Measurements from ENCODE around the gene HEATR5A.
"Not testable (repeated sequence)": the region's sequence is repeated elsewhere in the genome, so short reads cannot be mapped to it uniquely, and the experiment has no call there.

The HEATR5A gene

DNA sequence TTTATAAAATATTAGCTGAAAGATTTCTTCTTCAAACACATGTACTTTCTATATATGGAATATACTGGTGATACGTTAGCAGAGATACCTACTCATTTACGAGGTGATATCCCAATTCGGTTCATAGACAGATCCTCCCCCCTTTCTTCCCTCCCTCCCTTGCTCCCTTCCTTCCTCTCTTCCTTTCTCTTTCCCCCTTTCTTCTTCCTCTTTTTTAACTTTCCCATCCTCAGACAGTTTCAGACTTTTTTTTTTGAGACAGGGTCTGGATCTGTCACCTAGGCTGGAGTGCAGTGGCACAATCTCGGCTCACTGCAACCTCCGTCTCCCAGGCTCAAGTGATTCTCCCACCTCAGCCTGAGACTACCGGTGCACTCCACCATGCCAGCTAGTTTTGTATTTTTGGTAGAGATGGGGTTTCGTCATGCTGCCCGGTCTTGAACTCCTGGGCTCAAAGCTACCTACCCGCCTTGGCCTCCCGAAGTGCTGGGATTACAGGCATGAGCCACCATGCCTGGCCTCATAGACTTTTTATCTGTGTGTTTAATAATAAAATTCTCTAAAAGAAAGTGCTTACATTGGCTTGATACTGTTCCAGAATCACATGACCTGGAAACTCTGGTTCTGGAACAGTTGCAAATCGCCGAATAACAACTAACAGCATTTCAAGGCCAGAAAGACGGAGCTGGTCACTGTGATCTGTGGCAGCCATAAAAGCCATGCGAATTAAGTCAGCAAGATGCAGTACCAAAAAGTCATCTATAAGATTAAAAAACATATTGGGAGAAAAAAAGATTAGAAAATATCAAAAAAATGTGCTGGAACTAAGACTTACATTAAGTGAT lies 99.2 kb downstream of the HEATR5A start:
- no peak for DNase-seq

DNA sequence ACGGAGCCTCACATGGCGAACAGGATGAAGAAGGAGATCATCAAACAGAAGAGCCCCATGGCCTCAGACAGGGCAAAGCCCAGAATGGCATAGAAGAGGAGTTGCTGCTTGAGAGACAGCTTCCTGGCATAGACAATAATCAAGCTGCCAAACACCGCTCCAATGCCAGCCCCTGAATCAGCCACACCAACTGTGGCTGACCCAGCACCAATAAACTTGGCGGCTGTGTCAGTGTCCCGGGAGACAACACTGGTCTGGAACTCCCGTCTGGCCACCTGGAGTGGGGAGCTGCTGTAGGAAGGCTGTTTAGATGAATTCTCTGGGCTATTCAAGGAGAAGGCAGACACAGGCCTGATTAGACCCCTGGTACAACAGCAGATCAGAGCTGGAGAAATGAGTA lies 100.1 kb downstream of the HEATR5A start:
- no peak for DNase-seq

DNA sequence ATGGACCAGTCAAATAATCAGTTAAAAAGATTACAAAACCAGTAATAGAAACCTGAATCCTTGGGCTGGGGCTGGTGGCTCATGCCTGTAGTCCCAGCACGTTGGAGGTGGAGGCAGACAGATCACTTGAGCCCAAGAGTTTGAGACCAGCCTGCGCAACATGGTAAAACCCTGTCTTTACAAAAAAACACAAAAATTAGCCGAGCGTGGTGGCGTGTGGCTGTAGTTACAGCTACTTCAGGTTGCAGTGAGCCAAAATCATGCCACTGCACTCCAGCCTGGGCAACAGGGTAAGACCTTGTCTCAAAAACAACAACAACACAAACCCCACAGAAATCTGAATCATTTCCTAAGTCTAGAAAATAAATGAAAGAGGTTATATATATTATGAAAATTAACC lies 100.6 kb downstream of the HEATR5A start:
- no peak for DNase-seq

DNA sequence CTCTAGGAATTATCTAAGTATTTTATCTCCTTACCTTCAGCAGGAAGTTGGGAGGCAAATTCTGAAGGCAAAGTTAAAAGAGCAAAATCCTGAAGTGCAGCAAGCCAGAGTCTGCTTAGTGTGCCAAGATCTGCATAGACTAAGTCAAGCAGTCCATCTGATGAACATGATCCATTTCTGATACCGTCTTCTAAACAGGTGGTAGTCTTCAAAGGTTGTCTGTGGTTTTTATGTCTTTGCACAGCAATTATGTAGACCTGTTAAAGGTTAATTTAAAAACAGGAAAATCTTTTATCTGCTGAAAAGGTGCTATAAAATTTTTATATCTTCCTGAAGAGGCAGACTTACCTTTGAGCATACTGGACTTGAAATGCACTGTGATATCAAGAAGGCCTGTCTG lies 107.4 kb downstream of the HEATR5A start:
- DNase-seq = no peak

DNA sequence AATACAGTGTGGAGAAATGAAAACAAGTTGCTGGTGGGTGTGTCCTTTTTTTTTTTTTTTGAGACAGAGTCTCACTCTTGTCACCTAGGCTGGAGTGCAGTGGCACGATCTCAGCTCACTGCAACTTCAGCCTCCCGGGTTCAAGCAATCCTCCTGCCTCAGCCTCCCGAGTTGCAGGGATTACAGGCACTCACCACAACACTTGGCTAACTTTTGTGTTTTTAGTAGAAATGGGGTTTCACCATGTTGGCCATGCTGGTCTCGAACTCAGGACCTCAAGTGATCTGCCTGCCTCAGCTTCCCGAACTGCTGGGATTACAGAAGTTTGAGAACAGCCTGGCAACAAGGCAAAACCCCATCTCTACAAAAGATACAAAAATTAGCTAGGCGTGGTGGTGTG lies 108.0 kb downstream of the HEATR5A start:
- not testable (repeated sequence) for DNase-seq

DNA sequence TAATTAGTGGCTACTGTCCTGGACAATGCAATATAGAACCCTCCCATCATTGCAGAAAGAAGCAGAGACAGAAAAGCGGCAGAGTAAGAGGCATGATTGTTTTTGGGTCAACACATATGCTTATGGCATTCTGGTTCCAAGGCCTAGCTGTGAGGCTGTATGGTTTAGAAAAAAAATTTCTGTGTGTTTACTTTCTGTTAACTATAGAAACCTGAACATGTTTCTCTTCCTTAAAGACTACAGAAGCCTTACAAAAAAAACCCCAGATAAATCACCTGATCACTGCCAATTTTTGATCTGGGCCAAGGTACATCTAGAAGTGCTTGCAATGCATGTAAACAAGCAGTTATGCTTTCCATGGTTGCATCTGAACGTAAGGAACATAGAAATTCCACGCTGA lies 112.7 kb downstream of the HEATR5A start:
- no peak for DNase-seq

DNA sequence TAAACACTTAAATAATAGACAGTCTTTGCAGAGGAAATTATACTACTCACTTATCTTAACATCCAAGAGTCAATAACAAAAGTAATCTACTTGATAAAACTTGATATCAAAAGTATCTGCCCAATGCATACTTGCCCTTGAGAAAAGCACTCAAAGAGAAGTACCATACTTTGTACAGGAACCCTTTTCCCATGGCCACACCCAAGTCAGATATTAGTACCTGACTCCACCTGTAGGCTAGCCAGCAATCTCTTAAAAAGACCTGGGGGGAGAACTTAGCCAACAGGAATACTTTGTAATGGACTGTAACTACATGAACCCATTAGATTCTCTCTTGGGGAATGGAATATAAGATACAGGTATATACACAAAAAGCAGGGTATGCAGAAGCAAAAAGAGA lies 113.2 kb downstream of the HEATR5A start:
- no peak for DNase-seq

DNA sequence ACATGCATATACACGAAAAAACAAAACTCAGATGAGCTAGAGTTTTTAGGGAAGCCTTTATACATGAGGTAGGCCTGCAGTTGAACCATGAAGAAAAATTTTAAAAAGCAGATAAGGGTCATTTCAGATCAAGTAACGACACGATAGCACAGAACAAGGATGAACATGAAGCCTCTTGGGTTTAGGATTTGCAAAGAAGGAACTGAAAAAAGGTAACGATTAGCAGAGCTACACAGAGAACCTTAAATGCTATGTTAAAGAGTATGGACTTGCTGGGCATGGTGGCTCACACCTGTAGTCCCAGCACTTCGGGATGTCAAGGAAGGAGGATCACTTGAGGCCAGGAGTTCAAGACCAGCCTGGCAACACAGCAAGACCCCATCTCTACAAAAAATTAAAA lies 116.7 kb downstream of the HEATR5A start:
- DNase-seq = no peak

DNA sequence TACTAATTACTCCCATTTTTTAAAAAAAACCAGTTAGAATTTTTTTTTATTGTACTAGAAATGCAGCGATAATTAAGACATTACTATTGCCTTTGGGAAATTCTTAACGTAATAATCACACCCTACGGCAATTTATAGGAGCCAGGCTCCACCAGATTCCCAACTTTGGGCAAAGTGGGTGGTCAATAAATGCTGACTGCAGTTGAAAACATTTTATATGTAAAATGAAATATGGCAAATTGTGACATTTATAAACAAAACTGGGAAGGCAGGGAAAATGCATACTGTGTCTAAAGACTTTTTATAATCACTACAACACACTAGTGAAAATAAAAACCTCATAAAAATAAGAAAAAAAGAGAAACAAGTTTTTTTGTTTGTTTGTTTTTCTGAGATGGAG lies 119.5 kb downstream of the HEATR5A start:
- DNase-seq = no peak

DNA sequence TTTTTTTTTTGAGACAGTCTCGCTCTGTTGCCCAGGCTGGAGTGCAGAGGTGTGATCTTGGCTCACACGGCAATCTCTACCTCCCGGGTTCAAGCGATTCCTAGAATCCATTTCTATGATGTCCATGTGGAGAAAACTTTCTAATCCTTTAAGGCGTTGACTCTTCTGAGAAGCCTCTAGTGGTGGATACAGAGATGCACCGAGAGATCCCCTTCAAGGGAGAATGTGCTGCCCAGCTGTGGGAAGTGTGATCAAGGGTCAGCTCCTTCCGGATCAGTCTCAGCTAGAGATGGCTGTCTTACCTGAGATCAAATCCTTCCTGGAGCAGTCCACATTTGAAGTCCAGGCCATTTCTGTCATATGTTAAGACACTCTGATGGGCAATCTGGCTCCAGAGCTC lies 120.1 kb downstream of the HEATR5A start:
- no peak for DNase-seq

DNA sequence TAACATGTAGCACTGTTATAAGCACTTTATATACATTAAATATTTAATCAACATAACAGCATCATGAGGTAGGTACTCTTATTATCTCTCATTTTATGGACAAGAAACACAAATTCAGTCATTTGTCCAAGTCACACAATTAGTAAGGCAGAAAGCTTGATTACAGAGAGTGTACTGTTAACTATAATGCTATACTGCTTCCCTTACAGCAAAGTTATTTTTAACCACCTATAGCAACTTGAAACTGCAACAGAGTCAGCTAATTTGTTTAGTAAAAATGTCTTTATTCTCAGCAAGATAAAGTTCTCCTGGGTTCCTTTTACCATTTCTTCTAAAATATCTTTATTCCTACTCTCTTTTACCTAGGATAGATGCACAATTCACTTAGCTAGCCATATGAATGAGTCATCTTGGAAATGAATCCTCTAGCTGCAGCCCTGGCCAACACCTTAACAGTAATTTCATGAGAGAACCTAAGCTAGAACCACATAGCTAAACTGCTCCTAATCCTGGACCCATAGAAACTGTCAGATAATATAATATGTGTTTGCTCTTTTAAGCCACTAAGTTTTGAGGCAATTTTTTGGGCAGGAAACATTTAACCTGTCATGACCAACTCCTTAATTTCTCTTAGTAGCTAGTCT lies 122.5 kb downstream of the HEATR5A start:
- no peak for DNase-seq

DNA sequence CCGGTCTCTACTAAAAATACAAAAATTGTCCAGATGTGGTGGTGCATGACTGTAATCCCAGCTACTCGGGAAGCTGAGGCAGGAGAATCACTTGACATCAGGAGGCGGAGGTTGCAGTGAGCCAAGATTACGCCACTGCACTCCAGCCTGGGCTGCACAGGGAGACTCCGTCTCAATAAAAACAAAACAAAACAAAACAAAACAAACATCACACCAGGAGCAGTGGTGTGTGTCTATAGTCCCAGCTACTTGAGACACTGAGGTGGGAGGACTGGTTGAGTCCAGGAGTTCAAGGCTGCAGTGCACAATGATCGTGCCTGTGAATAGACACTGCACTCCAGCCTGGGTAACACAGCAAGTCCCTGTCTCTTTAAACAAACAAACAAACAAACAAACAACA lies 123.2 kb downstream of the HEATR5A start:
- no peak for DNase-seq

DNA sequence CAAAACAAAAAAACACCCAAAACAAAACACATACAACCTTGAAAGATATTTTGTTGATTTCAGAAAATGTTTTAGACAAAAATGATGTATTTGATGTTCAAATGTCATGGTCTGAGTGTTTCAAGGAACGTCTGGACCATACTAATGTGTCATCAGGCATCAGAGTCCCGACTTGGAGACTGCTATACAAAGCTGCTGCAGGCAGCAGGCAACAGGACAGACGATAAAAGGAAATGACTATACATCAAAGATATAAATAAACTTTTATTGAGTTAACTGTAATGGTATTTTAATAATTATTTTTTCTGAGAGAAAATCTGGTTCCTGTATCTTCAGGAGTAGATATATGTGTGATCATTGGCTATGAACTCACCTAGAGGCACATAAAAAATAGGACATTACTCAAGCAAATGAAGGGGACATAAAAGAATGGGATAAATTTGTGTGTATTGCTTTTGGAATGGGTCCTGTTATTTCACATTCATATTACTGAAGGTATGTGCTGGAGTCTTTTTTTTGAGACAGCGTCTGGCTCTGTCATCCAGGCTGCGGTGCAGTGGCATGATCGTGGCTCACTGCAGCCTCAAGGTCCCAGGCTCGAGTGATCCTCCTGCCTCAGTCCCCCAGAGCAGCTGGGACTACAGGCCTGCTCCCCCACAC lies 125.5 kb downstream of the HEATR5A start:
- no peak for DNase-seq

DNA sequence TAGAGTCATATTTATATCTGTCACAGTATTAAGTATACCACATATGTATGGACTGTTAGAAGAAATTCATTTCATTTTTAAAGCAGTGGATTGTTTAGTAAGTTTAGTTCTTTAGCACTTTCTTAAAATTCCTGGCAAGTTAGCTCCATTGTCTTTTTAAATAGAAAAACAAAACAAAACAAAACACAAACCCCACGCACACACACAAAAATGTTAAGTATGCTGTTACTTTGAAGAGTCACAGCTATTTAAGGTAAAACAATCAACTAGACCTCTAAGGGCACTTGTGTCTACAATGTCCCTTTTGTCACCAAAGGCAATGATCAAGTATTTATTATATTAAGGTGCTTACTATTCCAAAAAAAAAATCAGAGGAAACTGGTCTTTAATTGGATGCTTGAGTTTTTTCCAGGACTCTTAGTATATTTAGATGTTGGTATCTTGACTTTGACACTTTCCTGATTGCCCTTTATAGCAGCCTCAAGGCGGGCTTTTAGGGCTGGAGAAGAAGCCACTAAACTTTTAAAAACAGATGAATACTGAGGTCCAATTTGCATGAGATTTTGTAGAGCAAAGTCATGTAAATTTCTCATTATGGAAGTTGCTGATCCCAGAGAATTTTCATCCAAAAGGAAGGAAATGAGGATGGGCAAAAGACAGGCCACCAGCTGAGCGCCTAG lies 127.3 kb downstream of the HEATR5A start:
- DNase-seq = no peak

DNA sequence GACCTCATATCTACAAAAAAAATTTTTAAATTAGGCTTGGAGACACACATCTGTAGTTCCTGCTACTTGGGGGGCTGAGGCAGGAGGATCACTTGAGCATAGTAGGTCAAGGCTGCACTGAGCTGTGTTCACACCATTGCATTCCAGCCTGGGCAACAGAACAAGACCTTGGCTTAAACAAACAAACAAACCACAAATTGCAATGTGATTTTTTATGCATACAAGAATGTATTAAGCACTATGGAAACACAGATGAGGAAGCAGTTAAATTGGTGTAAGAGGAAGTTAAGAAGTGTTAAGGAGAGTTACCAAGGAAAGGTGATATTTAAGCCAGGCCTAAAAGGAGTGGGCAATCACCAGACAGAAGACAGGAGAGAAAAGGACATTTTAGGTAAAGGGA lies 129.1 kb downstream of the HEATR5A start:
- DNase-seq = no peak

DNA sequence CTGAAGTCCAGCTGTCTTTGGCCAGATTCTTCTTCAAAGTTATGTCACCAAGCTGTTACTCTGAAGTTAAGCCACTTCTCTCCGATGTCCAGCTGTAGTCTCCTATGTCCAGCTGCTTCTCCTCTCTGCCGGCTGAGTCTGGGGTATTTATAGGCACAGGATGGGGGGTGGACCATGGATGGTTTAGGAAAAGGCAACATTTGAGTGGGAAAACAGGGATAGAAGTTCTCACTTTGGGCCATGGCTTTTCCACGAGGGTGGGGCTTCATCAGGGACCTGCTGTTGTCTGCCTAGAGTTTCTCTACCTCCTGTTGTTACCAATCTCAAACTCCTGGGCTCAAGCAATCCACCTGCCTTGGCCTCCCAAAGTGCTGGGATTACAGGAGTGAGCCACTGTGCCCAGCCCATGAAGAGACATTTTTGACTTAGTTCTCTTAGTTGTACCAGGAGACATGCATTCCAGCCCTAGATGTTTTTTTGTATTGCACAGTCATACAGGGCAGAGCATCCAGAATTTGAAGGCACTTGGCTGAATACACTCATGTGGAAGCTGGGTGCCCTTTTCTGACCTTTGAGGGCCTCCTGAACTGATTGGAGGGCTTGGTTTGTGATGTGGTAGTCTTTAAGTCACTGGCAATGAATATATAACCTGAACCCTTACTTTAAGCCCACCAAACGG lies 132.9 kb downstream of the HEATR5A start:
- DNase-seq = no peak

DNA sequence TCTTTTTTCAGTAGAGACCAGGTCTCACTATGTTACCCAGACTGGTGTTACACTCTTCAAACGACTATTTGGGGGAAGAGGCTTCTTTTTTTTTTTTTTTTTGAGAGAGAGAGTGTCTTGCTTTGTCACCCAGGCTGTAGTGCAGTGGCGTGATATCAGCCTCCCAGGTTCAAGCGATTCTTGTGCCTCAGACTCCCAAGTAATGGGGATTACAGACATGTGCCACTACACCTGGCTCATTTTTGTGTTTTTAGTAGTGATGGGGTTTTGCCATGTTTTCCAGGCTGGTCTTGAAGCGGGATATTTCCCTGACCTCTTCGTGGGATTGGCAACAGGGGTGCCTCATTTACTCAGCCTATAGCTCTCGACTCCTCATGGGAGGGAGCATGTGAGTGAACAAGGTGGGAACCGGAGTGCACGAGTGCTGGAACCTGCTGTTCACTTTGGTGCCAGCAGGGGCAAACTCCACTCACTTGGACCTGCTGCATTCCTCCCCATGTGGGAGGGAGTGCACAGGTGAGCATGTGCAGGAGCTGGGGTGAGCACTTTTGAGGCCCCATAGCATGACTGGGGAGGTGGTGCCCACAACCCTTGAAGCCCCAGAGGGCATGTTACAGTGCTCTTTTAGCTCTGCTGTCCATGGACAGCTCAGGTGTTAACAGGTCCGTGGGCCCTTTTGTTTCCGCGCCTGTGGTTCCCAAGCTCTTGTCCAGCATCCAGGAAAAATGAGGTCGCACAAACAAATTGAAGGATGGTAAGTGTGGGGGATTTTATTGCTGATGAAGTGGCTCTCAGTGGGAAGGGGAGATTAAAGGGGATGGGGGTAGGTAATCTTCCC lies 133.7 kb downstream of the HEATR5A start:
- DNase-seq = peak; percentile 50

DNA sequence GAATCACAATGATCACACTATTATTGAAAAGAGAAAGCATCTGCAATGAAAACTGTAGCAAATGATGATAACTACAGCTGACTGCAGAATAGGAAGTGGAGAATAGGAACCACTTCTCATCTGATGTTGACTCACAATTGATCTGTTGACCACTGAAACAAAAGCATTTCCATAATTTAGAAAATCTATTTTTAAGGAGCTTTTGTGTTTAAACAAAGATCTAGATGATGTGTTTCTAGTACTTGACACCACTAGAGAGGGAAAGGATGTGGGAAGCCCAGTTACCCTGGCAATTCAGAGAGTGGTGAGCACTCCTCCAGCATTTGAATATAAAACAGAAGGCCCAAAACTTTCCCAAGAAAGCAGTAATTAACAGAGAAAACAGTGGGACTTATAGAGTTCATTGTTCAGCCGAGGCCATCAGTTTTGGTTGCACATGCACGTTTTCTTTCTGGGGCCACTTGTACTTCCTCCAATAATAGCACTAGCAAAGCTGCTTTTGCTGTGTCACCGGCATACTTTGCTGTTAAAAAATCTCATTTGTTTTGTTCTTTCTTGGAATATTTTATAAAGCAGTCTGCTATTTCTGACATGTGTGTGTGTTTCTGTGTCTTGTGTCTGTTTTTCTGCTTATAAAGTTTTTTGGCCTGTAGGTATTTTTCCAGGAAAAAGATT lies 136.6 kb downstream of the HEATR5A start:
- no peak for DNase-seq

DNA sequence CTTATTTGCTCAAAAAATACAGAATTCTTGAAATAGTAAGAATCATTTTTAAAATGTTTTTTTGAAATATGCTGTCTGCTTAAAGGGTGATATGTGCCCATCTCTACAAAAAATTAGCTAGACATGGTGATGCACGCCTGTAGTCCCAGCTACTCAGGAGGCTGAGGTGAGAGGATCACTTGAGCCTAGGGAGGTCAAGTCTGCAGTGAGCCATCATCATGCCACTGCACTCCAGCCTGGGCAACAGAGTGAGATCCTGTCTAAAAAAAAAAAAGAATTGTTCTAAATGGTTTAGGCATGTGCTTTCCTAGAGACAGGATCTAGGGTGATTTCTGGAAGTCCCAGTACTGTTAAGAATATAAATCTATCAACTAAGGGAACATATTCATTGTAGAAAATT lies 137.2 kb downstream of the HEATR5A start:
- DNase-seq = no peak

DNA sequence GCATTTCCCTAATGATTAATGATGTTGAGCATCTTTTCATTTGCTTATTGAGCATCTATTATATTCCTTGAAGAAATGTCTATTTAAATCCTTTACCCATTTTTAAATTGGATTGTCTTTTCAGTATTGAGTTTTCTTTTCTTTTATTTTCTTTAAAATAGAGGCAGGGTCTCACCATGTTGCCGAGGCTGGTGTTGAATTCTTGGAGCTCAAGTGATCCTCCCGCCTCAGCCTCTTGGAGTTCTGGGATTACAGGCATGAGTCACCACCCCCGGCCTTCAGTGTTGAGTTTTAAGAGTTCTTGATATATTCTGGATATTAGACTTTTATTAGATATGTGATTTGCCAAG lies 139.5 kb downstream of the HEATR5A start:
- DNase-seq = no peak

DNA sequence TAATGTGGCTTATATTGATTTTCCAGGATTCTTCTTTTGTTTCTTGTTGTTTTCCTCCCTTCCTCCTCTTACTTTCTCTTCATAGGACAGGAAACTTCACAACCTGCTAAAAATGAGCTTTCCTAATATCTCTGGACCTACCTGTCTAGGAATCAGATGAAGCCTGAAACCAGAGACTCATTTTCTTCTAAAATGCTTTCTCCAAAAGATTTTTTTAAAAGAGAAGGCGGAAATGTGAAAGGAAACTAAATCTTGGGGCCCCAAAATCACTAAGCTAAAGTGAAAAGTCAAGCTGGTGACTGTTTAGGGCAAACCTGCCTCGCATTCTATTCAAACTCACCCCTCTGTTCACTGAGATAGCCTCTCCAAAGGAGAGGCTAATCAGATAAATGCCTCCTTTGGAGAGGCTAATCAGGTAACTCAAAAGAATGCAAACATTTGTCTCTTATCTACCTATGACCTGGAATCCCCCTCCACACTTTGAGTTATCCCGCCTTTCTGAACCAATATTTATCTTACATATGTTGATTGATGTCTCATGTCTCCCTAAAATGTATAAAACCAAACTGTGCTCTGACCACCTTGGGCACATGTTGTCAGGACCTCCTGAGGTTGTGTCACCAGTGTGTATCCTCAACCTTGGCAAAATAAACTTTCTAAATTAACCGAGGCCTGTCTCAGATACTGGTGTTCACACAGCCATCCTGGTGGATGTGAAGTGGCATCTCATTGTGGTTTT lies 140.0 kb downstream of the HEATR5A start:
- DNase-seq = no peak

All from stimulated activated CD8-positive, alpha-beta memory T cell treated with anti-CD3 and anti-CD28 coated beads, Interleukin-4, amount 100 ng/mL, for 48 hours (primary cell).